Choroid plexus epithelial cell (primary cell): Measurements from ENCODE around the gene HOXA10.

Source experiments
- DNase-seq: peaks from one replicate; pipeline ENCODE4 v3.0.0-alpha.2; 2010; ENCODE audit warnings: low read depth
- H3K4me3 ChIP-seq: 2 replicates; pipeline ENCODE4 v1.5.1; 2011; ENCODE audit warnings: low read depth, mild to moderate bottlenecking, control low read depth, low read length, moderate library complexity
- TF ChIP-seq, protein P1 (sequence below): conservative IDR thresholded peaks from 2 replicates; pipeline ENCODE4 v1.5.1; 2011; ENCODE audit warnings: low read depth, mild to moderate bottlenecking, control low read depth, inconsistent platforms, low read length, moderate library complexity

The HOXA10 gene

DNA sequence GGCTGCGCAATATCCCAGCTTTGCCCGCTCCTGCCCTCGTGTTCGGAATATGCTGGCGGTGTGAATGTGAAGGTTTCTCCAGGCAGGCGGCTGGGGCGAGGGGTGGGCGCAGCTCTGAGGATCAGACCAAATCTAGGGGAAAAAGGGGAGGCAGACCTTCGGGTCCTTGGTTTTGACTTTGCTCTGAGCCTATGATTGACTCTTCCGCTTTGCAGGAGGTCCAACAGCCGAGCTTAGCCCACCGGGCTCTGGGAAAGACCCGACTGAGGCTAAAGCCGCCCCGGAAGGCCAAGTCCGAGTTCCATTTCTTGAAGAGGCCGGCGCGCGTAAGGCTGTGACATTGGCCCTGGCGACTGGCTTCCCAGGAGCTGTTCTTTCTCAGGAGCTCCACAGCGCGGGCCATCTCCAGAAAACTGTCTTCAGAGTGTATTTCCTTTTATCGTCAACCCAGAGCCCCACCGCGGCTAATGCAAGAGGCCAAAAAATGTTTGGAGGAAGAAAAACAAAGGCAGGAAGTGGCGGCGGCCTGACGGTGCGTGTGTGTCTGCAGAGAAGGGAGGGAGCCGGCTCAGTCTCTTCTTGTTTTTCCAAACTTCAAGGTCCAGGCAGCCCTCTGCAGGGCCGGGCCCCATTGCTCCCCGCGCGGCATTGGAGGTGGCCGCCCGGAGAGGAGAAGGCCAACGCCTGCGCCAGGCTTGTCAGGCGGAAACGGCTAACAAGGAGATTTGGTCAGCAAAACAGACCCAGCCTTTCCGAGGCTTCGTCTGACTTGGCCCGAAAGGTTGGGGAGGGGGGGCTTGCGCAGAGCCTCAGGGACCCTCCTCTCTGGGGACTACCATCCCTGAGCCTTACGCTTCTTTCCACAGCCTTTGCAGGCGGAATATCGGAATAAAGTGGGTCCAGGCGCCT, 14.5 kb upstream of the HOXA10 start:
- TF ChIP-seq, protein P1, sequence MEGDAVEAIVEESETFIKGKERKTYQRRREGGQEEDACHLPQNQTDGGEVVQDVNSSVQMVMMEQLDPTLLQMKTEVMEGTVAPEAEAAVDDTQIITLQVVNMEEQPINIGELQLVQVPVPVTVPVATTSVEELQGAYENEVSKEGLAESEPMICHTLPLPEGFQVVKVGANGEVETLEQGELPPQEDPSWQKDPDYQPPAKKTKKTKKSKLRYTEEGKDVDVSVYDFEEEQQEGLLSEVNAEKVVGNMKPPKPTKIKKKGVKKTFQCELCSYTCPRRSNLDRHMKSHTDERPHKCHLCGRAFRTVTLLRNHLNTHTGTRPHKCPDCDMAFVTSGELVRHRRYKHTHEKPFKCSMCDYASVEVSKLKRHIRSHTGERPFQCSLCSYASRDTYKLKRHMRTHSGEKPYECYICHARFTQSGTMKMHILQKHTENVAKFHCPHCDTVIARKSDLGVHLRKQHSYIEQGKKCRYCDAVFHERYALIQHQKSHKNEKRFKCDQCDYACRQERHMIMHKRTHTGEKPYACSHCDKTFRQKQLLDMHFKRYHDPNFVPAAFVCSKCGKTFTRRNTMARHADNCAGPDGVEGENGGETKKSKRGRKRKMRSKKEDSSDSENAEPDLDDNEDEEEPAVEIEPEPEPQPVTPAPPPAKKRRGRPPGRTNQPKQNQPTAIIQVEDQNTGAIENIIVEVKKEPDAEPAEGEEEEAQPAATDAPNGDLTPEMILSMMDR: no peak
- no peak overlapping the region for H3K4me3 ChIP-seq
- no peak for DNase-seq

DNA sequence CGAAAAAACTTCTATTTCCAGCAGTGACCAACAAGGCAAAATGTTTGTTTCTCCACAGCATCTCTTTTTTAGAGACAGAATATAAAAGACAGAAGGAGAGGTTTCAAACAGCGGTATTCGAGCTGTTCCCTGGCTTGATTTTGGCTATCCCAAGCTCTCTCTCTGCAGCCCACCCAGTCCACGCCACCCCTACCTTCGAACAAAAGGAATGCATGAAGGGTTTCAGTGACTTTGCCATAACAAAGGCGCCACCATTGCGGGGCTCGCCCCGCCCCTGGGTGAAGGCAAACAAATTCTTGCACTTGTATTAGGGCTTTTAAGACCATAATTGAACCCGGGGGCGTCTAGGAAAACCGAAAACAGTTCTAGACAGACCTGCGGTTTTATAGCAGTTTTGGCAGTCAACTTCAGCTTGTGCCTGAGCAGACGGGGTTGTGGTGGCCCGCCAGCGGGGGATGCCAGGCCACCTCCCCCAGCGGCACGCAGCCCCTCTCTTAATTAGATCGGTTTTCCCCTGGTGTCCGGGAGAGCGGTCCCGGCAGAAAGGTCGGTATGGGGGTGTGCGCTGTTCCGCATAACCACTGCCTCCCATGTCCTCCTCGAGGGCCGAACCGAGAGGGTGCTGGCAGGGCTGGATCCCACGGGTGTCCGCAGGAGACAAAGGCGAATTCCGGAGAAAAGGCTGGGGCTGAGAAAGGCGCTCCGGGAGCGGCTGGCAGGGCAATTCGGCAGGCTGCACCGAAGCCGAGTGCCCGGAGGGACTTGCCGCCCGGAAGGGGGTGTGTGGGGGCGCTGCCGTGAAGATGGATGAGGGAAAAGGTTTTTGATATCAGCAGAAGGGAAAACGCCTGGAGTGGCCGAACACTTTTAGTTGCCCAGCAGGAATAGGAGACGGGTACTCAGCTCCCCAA, 13.6 kb upstream of the HOXA10 start:
- TF ChIP-seq, protein P1: no peak
- DNase-seq: no peak
- H3K4me3 ChIP-seq: no peak overlapping the region

DNA sequence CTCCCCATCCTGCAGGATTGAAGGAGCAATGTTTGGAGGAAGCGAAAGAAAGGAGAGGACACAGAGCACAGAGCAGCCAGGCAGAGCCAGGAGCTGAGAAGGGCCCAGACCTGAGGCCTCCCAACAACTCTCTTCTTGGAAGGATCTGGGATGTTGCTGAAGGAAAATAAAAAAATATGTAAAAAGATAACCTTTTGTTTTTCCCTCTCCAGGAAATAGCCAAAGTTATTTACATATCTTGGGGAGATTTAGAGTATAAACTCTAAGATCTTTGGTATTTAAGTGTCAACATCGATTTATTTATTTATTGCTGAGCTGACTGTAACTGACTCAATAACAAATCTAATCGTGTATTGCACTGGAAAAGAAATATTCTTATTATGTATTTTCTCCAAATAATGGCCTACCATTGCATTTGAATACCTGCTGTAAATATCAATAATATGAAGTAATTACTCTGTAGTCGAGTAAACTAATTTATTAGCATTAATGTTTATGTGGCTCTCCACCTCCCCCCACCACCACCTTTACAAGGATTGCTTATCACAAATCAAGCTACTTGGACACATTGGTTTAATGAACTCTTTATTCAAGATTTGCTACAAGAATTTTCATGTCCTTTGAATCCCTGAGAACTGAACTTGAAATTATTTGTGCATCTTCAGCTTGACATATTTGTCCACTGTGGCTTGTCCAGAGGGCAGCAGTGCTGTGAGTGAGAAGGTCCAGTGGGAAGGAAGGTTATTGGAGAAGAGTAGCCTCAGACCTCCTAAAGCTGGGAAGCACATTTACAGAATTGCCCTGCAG, 12.8 kb upstream of the HOXA10 start:
- TF ChIP-seq, protein P1: no peak
- DNase-seq: no peak
- no peak overlapping the region for H3K4me3 ChIP-seq

DNA sequence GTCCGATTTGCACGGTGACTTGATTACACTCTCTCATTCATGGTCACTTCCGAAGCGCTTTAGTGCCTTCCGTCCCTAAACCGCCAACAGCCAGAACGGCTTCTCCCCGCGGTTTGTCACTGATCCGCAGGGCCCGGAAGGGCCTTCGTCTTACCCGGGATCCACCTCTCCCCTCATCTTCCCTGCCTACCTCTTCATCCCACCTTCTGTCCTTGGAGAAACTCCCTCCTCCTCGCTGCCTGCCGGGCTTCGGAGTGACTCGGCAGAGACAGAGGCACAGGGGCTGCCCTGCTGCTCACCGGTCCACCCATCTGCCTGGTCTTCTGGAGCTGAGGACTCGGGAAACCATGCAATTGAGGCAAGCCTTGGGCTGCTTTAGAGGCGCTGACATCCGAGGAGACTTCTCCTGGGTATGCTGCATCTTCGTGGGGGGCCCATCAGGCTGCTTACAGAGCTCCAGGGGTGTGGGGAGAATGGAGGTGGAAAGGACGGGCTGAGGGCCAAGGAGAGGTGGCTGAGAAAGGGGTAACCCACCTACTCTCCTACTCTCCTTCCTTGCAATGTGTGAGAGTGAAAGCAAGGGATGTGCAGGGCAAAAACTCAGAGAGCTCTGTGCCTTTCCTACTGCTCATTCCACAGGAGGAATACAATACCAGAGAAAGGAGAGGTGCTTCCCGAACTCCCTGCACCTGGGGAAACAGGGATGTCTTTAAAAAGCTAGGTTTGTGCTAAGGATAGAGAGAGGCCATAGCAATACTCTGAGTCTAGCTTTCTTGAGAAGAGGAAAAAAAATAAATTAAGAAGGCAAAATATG, 11.9 kb upstream of the HOXA10 start:
- TF ChIP-seq, protein P1: no peak
- DNase-seq: no peak
- H3K4me3 ChIP-seq: no peak overlapping the region

DNA sequence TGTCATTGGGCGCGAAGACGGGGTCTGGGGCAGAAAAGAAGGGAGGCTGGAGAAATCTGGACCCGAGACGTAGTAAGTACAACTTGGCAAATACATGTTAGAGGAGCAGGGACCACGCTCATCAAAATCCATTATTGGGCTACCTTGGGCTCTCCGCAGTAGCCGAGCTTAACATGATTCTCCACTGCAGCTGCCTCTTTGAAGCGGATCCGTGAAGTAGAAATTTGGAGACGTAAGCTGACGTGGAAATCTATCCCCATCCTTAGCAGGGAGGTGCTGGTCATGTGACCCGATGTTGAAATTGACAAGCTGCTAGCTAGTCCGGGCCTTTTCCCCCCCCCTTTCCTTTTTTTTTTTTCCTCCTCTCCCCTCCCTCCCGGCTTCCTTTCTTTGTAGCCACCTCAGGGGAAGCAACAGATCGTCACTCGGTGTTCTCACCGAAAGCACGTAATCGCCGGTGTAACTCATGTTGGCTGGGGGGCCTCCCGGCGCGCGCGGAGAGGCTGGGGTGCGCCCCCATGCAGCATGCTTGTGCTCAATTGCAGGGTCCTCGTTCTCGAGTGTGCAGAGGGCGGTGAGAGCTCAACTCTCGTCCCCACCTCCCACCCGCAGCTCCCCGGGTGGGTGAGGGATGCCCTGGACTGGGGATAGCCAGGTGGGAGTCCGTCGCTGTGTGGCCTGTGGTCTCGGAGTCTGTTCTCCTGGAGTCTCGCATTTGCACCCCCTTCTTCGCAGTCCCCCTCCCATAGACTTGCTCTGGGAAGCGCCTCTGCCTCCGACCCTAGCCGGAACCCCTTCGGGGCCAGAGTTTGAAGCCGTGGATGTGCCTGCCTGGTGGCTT, 11.1 kb upstream of the HOXA10 start, which contains the start of gene HOXA11:
Gene HOXA11, minus strand, starts transcription at position 220 of the 841 bp plus-strand sequence. Its CDS starts 88 bp downstream, at position 132.
- TF ChIP-seq, protein P1: no peak
- peak within 1 kb of the TSS; percentile 14 for H3K4me3 ChIP-seq

More for the DNA sequence above, 11.1 kb upstream of the HOXA10 start, which contains the start of gene HOXA11:
- DNase-seq: no peak
